GM23248 (cell line): ENCODE data around the gene IRF3.

Experiments
- EZH2 ChIP-seq: fragments of 200-600 bp; sonication (generic); IDR thresholded peaks from 2 replicates; pipeline ENCODE4 v1.6.1; 2018; ENCODE audit warnings: antibody characterized with exemption, mild to moderate bottlenecking; ENCODE audit not compliant: insufficient read depth, poor library complexity, severe bottlenecking
- EZH2phosphoT487 ChIP-seq: fragments of 200-600 bp; sonication (generic); IDR thresholded peaks from 2 replicates; pipeline ENCODE4 v1.6.1; 2018; ENCODE audit warnings: antibody characterized with exemption, moderate library complexity, mild to moderate bottlenecking, low read depth; ENCODE audit not compliant: insufficient read depth

DNA sequence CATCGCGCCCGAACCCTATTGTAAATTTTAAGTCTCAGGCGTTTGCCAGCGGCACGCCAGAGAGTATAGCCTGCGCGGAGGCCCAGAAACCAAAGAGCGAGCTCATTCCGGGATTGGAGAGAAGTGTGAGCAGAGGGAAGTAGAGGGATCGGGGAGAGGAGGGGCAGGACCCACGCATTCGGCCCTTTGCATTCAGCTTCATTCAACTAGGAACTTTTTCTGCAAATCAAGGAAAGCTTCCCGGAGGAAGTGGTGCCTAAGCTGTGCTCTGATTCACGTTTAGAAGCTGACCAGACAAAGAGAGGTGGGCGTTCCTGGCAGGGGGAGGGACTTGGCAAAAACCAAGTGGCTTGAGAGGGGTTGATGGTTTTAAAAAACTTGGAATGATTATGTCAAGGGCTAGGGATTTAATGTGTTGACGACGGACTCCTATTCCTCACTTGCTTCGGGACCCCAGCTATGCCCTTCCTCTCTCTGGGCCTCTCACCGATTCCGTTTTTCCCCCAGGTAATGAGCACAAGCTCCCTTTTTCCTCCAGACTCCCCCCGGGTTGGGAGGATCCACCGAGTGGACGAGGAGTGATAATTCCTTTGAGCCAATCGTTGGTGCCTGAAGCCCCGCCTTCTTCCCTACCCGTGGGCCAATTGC is 10.6 kb upstream of the IRF3 start:
- TF ChIP-seq EZH2 (no peak), EZH2phosphoT487 (no peak)
